H1 (cell line): ENCODE results near the gene CELF4. TPM values are rescaled to one million over a fixed set of nuclear protein-coding genes. Genes with fewer than 3 reads are reported as not detected.

Experiments used
- CTCF ChIA-PET: fragments of 300-600 bp; sonication (Branson Sonifier 250); formaldehyde crosslinking; loops from one replicate; lab custom pipeline; 2021; ENCODE audit not compliant: partially characterized antibody; lab: Charles Lee
- POLR2A ChIA-PET: fragments of 300-600 bp; sonication (Branson Sonifier 250); formaldehyde crosslinking; loops from one replicate; lab custom pipeline; 2021; ENCODE audit warnings: inconsistent platforms; ENCODE audit not compliant: partially characterized antibody; lab: Charles Lee
- DNase-seq, 2 experiments: peaks; one replicate each; pipeline versions ENCODE4 v3.0.0 to v3.0.0-alpha.2; 2010 to 2022; ENCODE audit warnings: low spot score in 2 of 2, low read depth in 1 of 2, mixed read lengths in 1 of 2
- FAIRE-seq: peaks from 2 replicates; lab custom pipeline; 2011; peaks lifted over from hg19 to GRCh38; lab: Jason Lieb, UNC
- H2AFZ ChIP-seq: 2 replicates; pipeline ENCODE4 v1.8.1; 2012; ENCODE audit warnings: low read length, inconsistent platforms
- H2AK5ac ChIP-seq: 2 replicates; pipeline ENCODE4 v1.6.1; 2013; ENCODE audit warnings: low read depth, low read length
- H2BK120ac ChIP-seq: replicated peaks from 2 replicates; pipeline ENCODE3; 2013; ENCODE audit warnings: low read depth, low read length, inconsistent platforms
- H2BK12ac ChIP-seq: 2 replicates; pipeline ENCODE4 v1.6.1; 2013; ENCODE audit warnings: low read depth, low read length
- H2BK15ac ChIP-seq: 2 replicates; pipeline ENCODE4 v1.6.1; 2013; ENCODE audit warnings: low read length
- H2BK20ac ChIP-seq: 2 replicates; pipeline ENCODE4 v1.6.1; 2013; ENCODE audit warnings: low read length
- H2BK5ac ChIP-seq: 2 replicates; pipeline ENCODE4 v1.6.1; 2013; ENCODE audit warnings: low read depth, low read length
- H3K14ac ChIP-seq: 2 replicates; pipeline ENCODE4 v1.6.1; 2013; ENCODE audit warnings: inconsistent platforms; ENCODE audit not compliant: insufficient read length
- H3K18ac ChIP-seq: 2 replicates; pipeline ENCODE4 v1.6.1; 2013; ENCODE audit warnings: low read length; ENCODE audit errors: extremely low read depth
- H3K23ac ChIP-seq: 2 replicates; pipeline ENCODE4 v1.6.1; 2013; ENCODE audit warnings: inconsistent platforms; ENCODE audit not compliant: insufficient read length
- H3K23me2 ChIP-seq: 2 replicates; pipeline ENCODE4 v1.6.1; 2013; ENCODE audit warnings: low read depth, low read length
- H3K27ac ChIP-seq: 2 replicates; pipeline ENCODE4 v1.6.1; 2011; ENCODE audit warnings: low read depth, low read length, inconsistent platforms
- H3K27me3 ChIP-seq, 4 experiments: replicated peaks in 1 of 4; 1 replicate in 1 of 4; 2 replicates in 3 of 4; pipeline versions ENCODE4 v1.6.1 to v1.8.1; 2011 to 2013; ENCODE audit warnings: low read length in 3 of 4, mild to moderate bottlenecking in 3 of 4, inconsistent platforms in 2 of 4, mixed read lengths in 2 of 4, moderate library complexity in 1 of 4; ENCODE audit not compliant: control insufficient read depth in 3 of 4, insufficient read depth in 3 of 4; ENCODE audit errors: extremely low read depth in 1 of 4
- H3K36me3 ChIP-seq, 4 experiments: 2 replicates each; pipeline versions ENCODE4 v1.6.1 to v1.8.1; 2011 to 2013; ENCODE audit warnings: mild to moderate bottlenecking in 4 of 4, low read length in 3 of 4, moderate library complexity in 2 of 4, control low read depth in 1 of 4, inconsistent platforms in 1 of 4; ENCODE audit not compliant: insufficient read depth in 4 of 4, control insufficient read depth in 2 of 4
- H3K4ac ChIP-seq: replicated peaks from 2 replicates; pipeline ENCODE3; 2013; ENCODE audit warnings: low read length, low read depth, mixed read lengths, inconsistent platforms; ENCODE audit not compliant: insufficient read length
- H3K4me1 ChIP-seq, 4 experiments: replicated peaks in 1 of 4; 1 replicate in 1 of 4; 2 replicates in 3 of 4; pipeline versions ENCODE4 v1.6.1 to v1.8.1; 2011 to 2013; ENCODE audit warnings: low read length in 3 of 4, inconsistent platforms in 2 of 4, mixed read lengths in 1 of 4; ENCODE audit not compliant: insufficient read depth in 4 of 4, control insufficient read depth in 3 of 4
- H3K4me2 ChIP-seq, 2 experiments: 2 replicates each; pipeline versions ENCODE4 v1.6.1 to v1.8.1; 2011 to 2013; ENCODE audit warnings: low read depth in 2 of 2, low read length in 2 of 2, control low read depth in 1 of 2, inconsistent platforms in 1 of 2, mild to moderate bottlenecking in 1 of 2; ENCODE audit not compliant: insufficient read depth in 1 of 2
- H3K4me3 ChIP-seq, 4 experiments: fragments of 200-600, 300-600 bp in 1 of 4; sonication (generic), shearing (Covaris generic), sonication (Bioruptor Twin) in 1 of 4; 2 replicates each; pipeline versions ENCODE4 v1.5.1 to v1.8.1; 2011 to 2016; ENCODE audit warnings: low read length in 4 of 4, low read depth in 3 of 4, control low read depth in 2 of 4, inconsistent platforms in 2 of 4, mild to moderate bottlenecking in 2 of 4, mixed read lengths in 1 of 4, moderate library complexity in 1 of 4; ENCODE audit not compliant: insufficient read depth in 2 of 4; ENCODE audit errors: extremely low read depth in 1 of 4
- H3K56ac ChIP-seq: replicated peaks from 2 replicates; pipeline ENCODE3; 2013; ENCODE audit warnings: low read depth, mild to moderate bottlenecking, mixed read lengths, low read length, inconsistent platforms; ENCODE audit not compliant: insufficient read length
- H3K79me1 ChIP-seq: 2 replicates; pipeline ENCODE4 v1.6.1; 2013; ENCODE audit warnings: low read depth, low read length, control low read depth
- H3K79me2 ChIP-seq, 2 experiments: 2 replicates each; pipeline versions ENCODE4 v1.6.1 to v1.8.1; 2012 to 2013; ENCODE audit warnings: low read length in 2 of 2, mild to moderate bottlenecking in 2 of 2, inconsistent platforms in 1 of 2; ENCODE audit not compliant: insufficient read depth in 2 of 2, control insufficient read depth in 1 of 2
- H3K9ac ChIP-seq, 4 experiments: replicated peaks in 1 of 4; 1 replicate in 1 of 4; 2 replicates in 3 of 4; pipeline versions ENCODE4 v1.6.1 to v1.8.1; 2011 to 2013; ENCODE audit warnings: low read depth in 3 of 4, low read length in 3 of 4, control low read depth in 2 of 4, mild to moderate bottlenecking in 2 of 4, moderate library complexity in 2 of 4, inconsistent platforms in 1 of 4; ENCODE audit errors: extremely low read depth in 1 of 4
- H3K9me3 ChIP-seq, 2 experiments: 2 replicates each; pipeline versions ENCODE4 v1.6.1 to v1.8.1; 2012 to 2013; ENCODE audit warnings: mild to moderate bottlenecking in 2 of 2, moderate library complexity in 2 of 2, control low read depth in 1 of 2, inconsistent platforms in 1 of 2, low read depth in 1 of 2, low read length in 1 of 2, mixed read lengths in 1 of 2; ENCODE audit not compliant: insufficient read depth in 2 of 2
- H4K20me1 ChIP-seq, 2 experiments: replicated peaks in 1 of 2; 2 replicates each; pipeline versions ENCODE3 to v1.8.1; 2011 to 2013; ENCODE audit warnings: inconsistent platforms in 2 of 2, low read length in 2 of 2, mild to moderate bottlenecking in 1 of 2; ENCODE audit not compliant: insufficient read depth in 2 of 2, control insufficient read depth in 1 of 2
- H4K5ac ChIP-seq: 2 replicates; pipeline ENCODE4 v1.6.1; 2013; ENCODE audit warnings: low read length, low read depth, mixed read lengths, inconsistent platforms; ENCODE audit not compliant: insufficient read length
- H4K8ac ChIP-seq: 2 replicates; pipeline ENCODE4 v1.8.0; 2013; ENCODE audit warnings: mild to moderate bottlenecking, moderate library complexity, low read length, inconsistent platforms; ENCODE audit not compliant: insufficient read depth; ENCODE audit errors: extremely low read depth
- H4K91ac ChIP-seq: replicated peaks from 2 replicates; pipeline ENCODE3; 2013; ENCODE audit warnings: low read length, mixed read lengths, inconsistent platforms; ENCODE audit not compliant: insufficient read length
- CHD2 ChIP-seq: IDR thresholded peaks from 2 replicates; pipeline ENCODE4 v1.6.1; 2012; ENCODE audit warnings: low read length, improper control_type of control experiment
- EZH2 ChIP-seq: fragments of 200-600 bp; sonication (generic); IDR thresholded peaks from 2 replicates; pipeline ENCODE4 v1.7.1; 2012; ENCODE audit warnings: low read depth, mild to moderate bottlenecking, moderate library complexity, low read length, inconsistent platforms; ENCODE audit not compliant: severe bottlenecking
- PHF8 ChIP-seq: fragments of 200-600 bp; sonication (generic); conservative IDR thresholded peaks from 2 replicates; pipeline ENCODE4 v1.7.1; 2012; ENCODE audit warnings: low read depth, mild to moderate bottlenecking, inconsistent platforms, low read length, moderate library complexity
- POLR2AphosphoS5 ChIP-seq: IDR thresholded peaks from 2 replicates; pipeline ENCODE4 v1.6.1; 2011; ENCODE audit warnings: low read depth, low read length
- RAD21 ChIP-seq, 2 experiments: IDR thresholded peaks in 1 of 2; conservative IDR thresholded peaks in 1 of 2; 2 replicates each; pipeline ENCODE4 v1.6.1; 2011; ENCODE audit warnings: low read depth in 2 of 2, low read length in 2 of 2, improper control_type of control experiment in 1 of 2, inconsistent platforms in 1 of 2, mild to moderate bottlenecking in 1 of 2, moderate library complexity in 1 of 2
- RBBP5 ChIP-seq: IDR thresholded peaks from 2 replicates; pipeline ENCODE4 v1.7.1; 2012; ENCODE audit warnings: low read depth, mild to moderate bottlenecking, inconsistent platforms, low read length, moderate library complexity, borderline replicate concordance
- RFX5 ChIP-seq: IDR thresholded peaks from 2 replicates; pipeline ENCODE4 v1.6.1; 2011; ENCODE audit warnings: low read depth, low read length, improper control_type of control experiment, borderline replicate concordance
- SAP30 ChIP-seq: fragments of 300-600 bp; sonication (generic); IDR thresholded peaks from 2 replicates; pipeline ENCODE4 v1.7.1; 2012; ENCODE audit warnings: low read length, moderate library complexity, mild to moderate bottlenecking, inconsistent platforms; ENCODE audit not compliant: insufficient read depth, insufficient replicate concordance
- SP1 ChIP-seq: IDR thresholded peaks from 2 replicates; pipeline ENCODE4 v1.6.1; 2011; ENCODE audit warnings: low read depth, low read length
- SUZ12 ChIP-seq: fragments of 200-600 bp; sonication (generic); IDR thresholded peaks from 2 replicates; pipeline ENCODE4 v1.6.1; 2012; ENCODE audit warnings: mild to moderate bottlenecking, inconsistent platforms, low read length, moderate library complexity, mixed read lengths
- ZNF274 ChIP-seq: IDR thresholded peaks from 2 replicates; pipeline ENCODE4 v1.7.0; 2012; ENCODE audit warnings: low read length, borderline replicate concordance; ENCODE audit errors: extremely low read depth
- WGBS, 2 experiments: shearing (Covaris generic) in 1 of 2; methylation state at CpG; one replicate each; pipeline versions ENCODE4 v1.1.6 to v1.1.7; 2013 to 2015; ENCODE audit warnings: low lambda C conversion rate in 2 of 2, mixed read lengths in 2 of 2, inconsistent platforms in 1 of 2, low coverage in 1 of 2, missing lambda C conversion rate in 1 of 2; ENCODE audit not compliant: insufficient replicate concordance in 2 of 2, insufficient coverage in 1 of 2, insufficient read length in 1 of 2; ENCODE audit errors: extremely low coverage in 1 of 2, missing lambda C conversion rate in 1 of 2; 5-methylcytosine and 5-hydroxymethylcytosine counted together
- polyA plus RNA-seq, 7 experiments: library from polyadenylated mRNA; depleted of rRNA in 3 of 7; stranded (reverse) in 5 of 7; unstranded in 2 of 7; fragments of >200 nt in 5 of 7; fragments of 200-250 nt in 2 of 7; gene quantifications; 1 replicate in 5 of 7; 2 replicates in 1 of 7; 4 replicates in 1 of 7; pipeline versions ENCODE4 v1.2.1 to v1.2.3, GENCODE V29; 2011 to 2013; ENCODE audit warnings: missing spikeins in 2 of 7, mixed read lengths in 2 of 7
- total RNA-seq: library from RNA; stranded (reverse); fragmentation: NEBNext Ultra II Directional; extraction: Animal tissue kit (Norgen Biotek cat#: 25700); gene quantifications from 2 replicates; pipeline ENCODE4 v1.2.1, GENCODE V29; 2021

CELF4 gene
- total and polyA plus RNA-seq, 2 of the 8 experiments (the other 6 are each of a cell fraction or from before 2014, with no cell fraction given) = 1.6 to 3.4 TPM

GRCh38 chr18:37464257-37464656, 101.3 kb downstream of the CELF4 start:
- Histone ChIP-seq H4K91ac (no peak overlapping the region), H2BK15ac (no peak overlapping the region), H3K18ac (no peak overlapping the region), H3K4ac (no peak overlapping the region), H3K79me1 (no peaks in the 10 kb centered on the region), H3K9me3 (no peaks in the 10 kb centered on the region), H3K36me3 (no peaks in the 10 kb centered on the region), H3K14ac (no peak overlapping the region), H3K4me2 (no peak overlapping the region), H2BK12ac (no peak overlapping the region), H3K27ac (no peak overlapping the region), H4K8ac (no peak overlapping the region), H4K20me1 (peaks cover 0 to 2% of the 10 kb centered on the region in 2 experiments), H2AFZ (no peak overlapping the region), H3K23ac (no peak overlapping the region), H3K4me3 (no peak overlapping the region), H3K79me2 (no peaks in the 10 kb centered on the region), H2BK20ac (no peak overlapping the region), H2BK5ac (no peak overlapping the region), H3K23me2 (no peaks in the 10 kb centered on the region), H2AK5ac (no peak overlapping the region), H3K56ac (no peak overlapping the region), H3K4me1 (no peaks in the 10 kb centered on the region; a peak in 1 of 7 replicates), H3K9ac (no peak overlapping the region), H4K5ac (no peak overlapping the region), H3K27me3 (no peaks in the 10 kb centered on the region), H2BK120ac (no peak overlapping the region)
- 83% methylated on average over 2 of the region's 2 CpGs; no CpG with 5 or more reads in 1 of the 2 experiments for WGBS, 2 experiments
- POLR2A ChIA-PET = interaction anchor here (1.0 kb wide), 1 partner anchor 9 kb away, joined by 3 read pairs; no protein-coding TSS in a partner anchor
- CTCF ChIA-PET = interaction anchor here (0.6 to 3.7 kb wide), 7 partner anchors 9 to 1723 kb away, joined by 3 to 33 read pairs (median 6); no protein-coding TSS in a partner anchor
- TF ChIP-seq EZH2 (no peak), ZNF274 (no peak), PHF8 (no peak), SUZ12 (no peak), POLR2AphosphoS5 (no peak), RAD21 (IDR thresholded peaks at IDR 0.05 in 1 of 2, conservative IDR thresholded peaks at IDR 0.05 in 1 of 2; ENCODE audit: low read depth in 2 of 2, low read length in 2 of 2) (no peak), SAP30 (no peak), RFX5 (no peak), SP1 (no peak), RBBP5 (no peak), CHD2 (no peak)
- FAIRE-seq = no peak
- no peak for DNase-seq
